Mucosa of stomach (tissue), 1 donor: ENCODE data around the gene SLC12A5.

Source experiments
- H3K27me3 ChIP-seq: one replicate; pipeline ENCODE4 v1.7.0; 2013; ENCODE audit warnings: mild to moderate bottlenecking, low read length; ENCODE audit not compliant: control insufficient read depth, insufficient read depth
- H3K36me3 ChIP-seq: one replicate; pipeline ENCODE4 v1.7.0; 2013; ENCODE audit warnings: low read length; ENCODE audit not compliant: control insufficient read depth, insufficient read depth
- H3K4me1 ChIP-seq: one replicate; pipeline ENCODE4 v1.7.0; 2013; ENCODE audit warnings: mild to moderate bottlenecking, low read length; ENCODE audit not compliant: control insufficient read depth, insufficient read depth
- H3K4me3 ChIP-seq: one replicate; pipeline ENCODE4 v1.7.0; 2013; ENCODE audit warnings: low read length
- H3K9ac ChIP-seq: one replicate; pipeline ENCODE4 v1.7.0; 2013; ENCODE audit warnings: mild to moderate bottlenecking, low read length, moderate library complexity
- H3K9me3 ChIP-seq: one replicate; pipeline ENCODE4 v1.7.0; 2013; ENCODE audit warnings: mild to moderate bottlenecking, low read length, moderate library complexity; ENCODE audit not compliant: control insufficient read depth
- donor health status: Pancreatic carcinoma.

SLC12A5 gene

DNA sequence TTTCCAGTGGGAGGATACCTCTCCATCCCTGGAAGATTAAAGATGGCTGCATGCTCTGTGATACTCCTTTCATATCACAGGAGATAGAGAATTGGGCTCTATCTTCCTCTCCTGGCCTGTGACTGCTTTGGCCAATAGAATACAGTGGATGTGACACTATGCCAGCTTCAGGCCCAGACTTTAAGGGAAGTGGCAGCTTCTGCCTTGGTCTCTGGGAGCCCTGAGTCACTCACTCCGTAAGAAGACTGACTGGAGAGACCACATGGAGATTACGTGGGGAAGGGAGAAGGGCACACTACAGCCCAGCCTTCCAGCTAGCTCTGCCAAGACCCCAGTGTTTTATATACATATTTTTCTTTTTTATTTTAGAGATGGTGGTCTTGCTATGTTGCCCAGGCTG, 30.7 kb upstream of the SLC12A5 start:
- peaks cover 6% of the 10 kb centered on the region for H3K4me1 ChIP-seq
- H3K36me3 ChIP-seq = no peaks in the 10 kb centered on the region
- peaks cover 30% of the 10 kb centered on the region for H3K27me3 ChIP-seq
- H3K9ac ChIP-seq = no peak overlapping the region
- no peaks in the 10 kb centered on the region for H3K9me3 ChIP-seq
- no peak overlapping the region for H3K4me3 ChIP-seq

DNA sequence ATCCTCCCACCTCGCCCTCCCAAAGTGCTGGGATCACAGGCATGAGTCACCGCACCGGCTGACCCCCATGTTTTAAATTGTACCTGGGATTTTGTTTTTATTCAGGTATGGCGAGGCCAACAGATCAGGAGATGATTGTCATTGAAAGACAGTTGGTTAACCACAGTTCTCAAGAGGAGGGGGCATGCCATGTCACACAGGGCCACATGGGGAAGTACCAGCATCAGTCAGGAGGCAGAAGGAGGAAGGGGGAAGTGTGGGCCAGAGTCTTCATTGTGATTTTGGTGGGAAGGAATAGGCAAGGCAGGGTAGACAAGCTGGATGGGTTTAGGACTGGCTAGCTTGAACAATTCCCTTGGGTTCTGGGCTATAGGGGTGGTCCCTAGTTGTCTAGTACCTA, 30.3 kb upstream of the SLC12A5 start:
- Histone ChIP-seq H3K4me3 (no peak overlapping the region), H3K36me3 (no peaks in the 10 kb centered on the region), H3K4me1 (peaks cover 2% of the 10 kb centered on the region), H3K9ac (no peak overlapping the region), H3K27me3 (peaks cover 30% of the 10 kb centered on the region), H3K9me3 (no peaks in the 10 kb centered on the region)

DNA sequence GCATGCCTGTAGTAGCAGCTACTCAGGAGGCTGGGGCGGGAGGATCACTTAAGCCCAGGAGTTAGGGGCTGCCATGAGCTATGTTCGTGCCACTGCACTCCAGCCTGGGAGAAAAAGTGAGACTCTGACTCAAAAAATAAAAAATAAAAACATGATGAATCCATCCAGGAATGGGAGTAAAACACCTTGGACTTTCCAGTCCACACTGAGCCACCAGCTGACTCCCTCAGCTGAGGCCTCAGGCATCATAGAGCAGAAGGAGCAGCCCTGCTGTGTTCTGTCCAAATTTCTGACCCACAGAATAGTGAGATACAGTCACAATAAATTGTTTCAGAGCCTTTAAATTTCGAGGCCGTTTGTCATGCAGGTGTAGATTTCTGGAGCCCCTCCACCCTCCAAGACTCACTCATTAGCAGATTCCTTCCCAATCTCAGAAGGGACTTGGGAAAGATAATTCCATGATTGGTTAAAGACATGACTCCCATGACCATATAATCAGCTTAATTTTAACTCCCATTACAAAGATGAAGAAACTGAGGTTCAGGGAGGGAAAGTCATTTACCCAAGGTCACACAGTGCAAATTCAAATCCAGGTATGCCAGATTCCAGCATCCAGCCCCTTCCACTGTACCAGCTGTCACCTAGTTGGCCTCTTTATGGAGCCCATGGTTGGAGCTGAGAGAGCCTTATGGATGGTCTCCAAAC, 29.3 kb upstream of the SLC12A5 start:
- Histone ChIP-seq H3K27me3 (peaks cover 30% of the 10 kb centered on the region), H3K9ac (no peak overlapping the region), H3K36me3 (no peaks in the 10 kb centered on the region), H3K4me3 (no peak overlapping the region), H3K9me3 (no peaks in the 10 kb centered on the region), H3K4me1 (no peaks in the 10 kb centered on the region)

DNA sequence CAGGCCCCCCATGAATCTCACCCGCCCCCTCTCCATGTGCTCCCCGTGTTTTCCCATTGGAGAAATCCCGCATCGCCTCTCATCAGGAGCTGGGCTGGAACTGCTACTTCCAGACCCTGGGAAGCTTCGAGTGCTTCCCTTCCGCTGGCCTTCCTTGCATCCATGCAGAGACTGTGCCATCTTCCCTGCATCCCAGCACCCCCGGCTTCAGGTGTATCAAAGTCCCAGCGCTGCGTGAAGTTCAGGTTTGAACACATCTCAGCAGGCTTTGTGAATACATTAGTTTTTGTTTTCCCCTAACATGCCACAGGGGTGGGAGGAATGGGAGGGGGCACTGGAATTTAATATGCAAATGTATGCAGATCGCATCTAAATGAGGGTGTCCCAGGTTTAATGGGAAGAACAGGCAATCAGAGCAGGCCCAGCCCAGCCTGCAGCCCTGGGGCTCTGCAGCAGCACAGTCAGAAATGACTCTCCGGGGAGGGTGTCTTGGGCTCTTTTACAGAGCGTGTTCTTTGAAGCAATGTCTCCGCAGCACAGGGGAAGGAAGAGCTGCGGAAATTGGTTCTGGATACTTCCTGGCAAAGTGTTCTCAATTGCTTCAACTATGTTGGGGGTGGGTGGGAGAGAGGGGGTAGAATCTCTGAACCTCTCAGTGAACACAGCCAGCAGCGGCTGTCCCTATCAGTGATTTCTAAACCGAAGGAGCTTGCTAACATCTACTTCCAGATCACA, 28.6 kb upstream of the SLC12A5 start:
- no peak overlapping the region for H3K9ac ChIP-seq
- H3K4me3 ChIP-seq = no peak overlapping the region
- H3K27me3 ChIP-seq = peaks cover 30% of the 10 kb centered on the region
- H3K9me3 ChIP-seq = no peaks in the 10 kb centered on the region
- H3K36me3 ChIP-seq = no peaks in the 10 kb centered on the region
- no peaks in the 10 kb centered on the region for H3K4me1 ChIP-seq

DNA sequence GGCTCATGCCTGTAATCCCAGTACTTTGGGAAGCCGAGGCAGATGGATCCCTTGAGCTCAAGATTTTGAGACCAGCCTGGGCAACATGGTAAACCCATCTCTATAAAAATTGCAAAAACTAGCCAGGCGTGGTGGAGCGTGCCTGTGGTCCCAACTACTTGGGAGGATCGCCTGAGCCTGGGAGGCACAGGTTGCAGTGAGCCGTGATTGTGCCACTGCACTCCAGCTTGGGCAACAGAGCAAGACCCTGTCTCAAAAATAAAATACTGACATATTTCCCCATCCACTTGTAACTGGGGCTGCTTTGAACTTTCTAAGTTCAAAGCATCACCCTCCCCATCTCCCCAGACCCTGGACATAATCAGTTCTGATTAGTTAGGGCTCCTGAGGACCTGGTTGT, 27.5 kb upstream of the SLC12A5 start:
- H3K27me3 ChIP-seq = peaks cover 30% of the 10 kb centered on the region
- no peaks in the 10 kb centered on the region for H3K9me3 ChIP-seq
- H3K4me1 ChIP-seq = no peaks in the 10 kb centered on the region
- no peaks in the 10 kb centered on the region for H3K36me3 ChIP-seq
- no peak overlapping the region for H3K9ac ChIP-seq
- H3K4me3 ChIP-seq = no peak overlapping the region

DNA sequence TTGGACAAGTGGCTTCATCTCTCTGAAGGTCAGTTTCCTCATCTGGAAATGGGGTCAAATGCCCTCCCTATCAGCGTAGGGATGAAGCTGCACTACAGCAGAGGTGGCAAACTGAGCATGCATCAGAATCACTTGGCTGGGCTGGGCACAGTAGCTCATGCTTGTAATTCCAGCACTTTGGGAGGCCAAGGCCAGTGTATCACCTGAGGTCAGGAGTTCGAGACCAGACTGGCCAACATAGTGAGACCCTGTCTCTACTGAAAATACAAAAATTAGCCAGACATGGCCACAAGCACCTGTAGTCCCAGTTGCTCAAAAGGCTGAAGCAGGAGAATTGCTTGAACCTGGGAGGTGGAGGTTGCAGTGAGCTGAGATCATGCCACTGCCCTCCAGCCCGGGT, 27.0 kb upstream of the SLC12A5 start:
- Histone ChIP-seq H3K36me3 (no peaks in the 10 kb centered on the region), H3K9ac (no peak overlapping the region), H3K9me3 (no peaks in the 10 kb centered on the region), H3K27me3 (peaks cover 25% of the 10 kb centered on the region), H3K4me1 (no peaks in the 10 kb centered on the region), H3K4me3 (no peak overlapping the region)

DNA sequence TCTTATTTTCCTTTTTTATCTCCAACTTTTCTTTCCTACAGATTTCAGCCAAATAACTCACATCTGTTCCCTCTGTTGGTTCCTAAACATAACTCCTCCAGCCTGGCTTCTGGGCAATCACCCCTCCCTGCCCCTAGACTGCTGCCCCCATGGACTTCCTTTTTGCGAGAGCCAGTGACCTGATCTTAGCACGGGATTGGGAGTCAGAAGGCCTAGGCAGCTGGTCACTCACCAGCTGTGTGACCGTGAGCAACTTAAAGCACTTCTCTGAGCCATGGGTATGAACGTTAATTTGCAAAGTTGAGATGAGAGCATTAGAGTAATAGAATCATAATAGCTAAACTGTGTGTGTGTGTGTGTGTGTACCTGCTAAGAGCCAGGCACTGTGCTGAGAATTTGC, 24.8 kb upstream of the SLC12A5 start:
- no peaks in the 10 kb centered on the region for H3K36me3 ChIP-seq
- no peaks in the 10 kb centered on the region for H3K4me1 ChIP-seq
- H3K9ac ChIP-seq = no peak overlapping the region
- H3K9me3 ChIP-seq = no peaks in the 10 kb centered on the region
- H3K27me3 ChIP-seq = peaks cover 25% of the 10 kb centered on the region
- no peak overlapping the region for H3K4me3 ChIP-seq

DNA sequence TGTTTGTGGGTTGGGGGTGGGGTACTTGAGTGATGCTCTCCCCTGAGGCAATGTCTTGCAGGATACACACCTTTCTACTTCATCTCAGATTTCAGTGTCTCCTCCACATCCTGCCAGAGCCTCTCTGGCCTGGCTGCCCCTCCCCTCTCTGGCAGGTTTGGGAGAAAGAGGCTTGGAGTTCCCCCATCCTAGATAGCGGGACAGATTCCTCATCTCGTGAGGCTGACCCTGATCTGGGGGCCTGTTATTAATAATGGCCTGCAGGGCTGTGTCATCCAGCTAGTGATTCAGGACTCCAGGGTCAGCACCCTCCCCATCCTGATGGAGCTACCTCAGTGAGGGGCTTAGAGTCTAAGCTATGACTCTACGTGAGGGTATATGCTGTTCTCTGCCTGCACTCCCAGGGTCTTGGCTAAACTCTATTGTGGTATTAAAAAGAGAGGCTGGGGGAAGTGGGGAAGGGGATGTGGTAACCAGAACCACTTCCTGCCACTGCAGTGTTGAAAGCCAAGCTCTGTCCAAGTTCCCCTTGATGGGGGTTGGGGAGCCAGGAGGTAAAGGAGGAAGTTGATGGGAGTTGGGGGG, 24.0 kb upstream of the SLC12A5 start:
- Histone ChIP-seq H3K9me3 (no peaks in the 10 kb centered on the region), H3K27me3 (peaks cover 29% of the 10 kb centered on the region), H3K9ac (no peak overlapping the region), H3K36me3 (no peaks in the 10 kb centered on the region), H3K4me1 (no peaks in the 10 kb centered on the region), H3K4me3 (no peak overlapping the region)

DNA sequence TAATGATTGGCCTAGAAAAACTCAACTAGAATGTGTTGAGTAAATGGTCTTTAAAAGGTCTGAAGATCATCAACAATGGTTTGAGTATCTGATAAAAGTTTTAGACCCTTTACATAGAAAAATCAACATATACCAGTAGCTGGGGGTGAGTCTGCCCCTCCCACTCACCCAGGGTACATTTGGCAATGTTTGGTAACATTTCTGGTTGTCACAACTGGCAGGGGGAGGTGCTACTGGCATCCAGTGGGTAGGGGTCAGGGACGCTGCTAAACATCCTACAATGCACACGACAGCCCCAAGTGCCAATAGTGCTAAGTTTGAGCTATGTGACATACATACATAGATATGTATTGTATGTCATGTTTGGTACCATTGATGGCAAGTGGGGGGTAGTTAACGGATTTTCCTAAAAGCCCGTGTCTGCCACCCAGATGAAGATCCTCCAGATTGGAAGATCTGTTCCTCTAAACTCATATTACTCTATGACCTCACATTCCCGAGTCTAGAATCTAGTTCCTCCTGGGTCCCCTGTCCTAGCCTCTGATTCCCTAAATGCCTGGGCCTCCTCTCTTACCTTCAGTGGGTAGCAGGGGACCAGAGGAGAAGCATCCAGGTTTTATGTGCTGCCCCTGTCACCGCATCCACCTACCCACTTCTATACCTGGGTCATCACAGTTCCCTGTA, 22.9 kb upstream of the SLC12A5 start:
- peaks cover 33% of the 10 kb centered on the region for H3K27me3 ChIP-seq
- no peaks in the 10 kb centered on the region for H3K9me3 ChIP-seq
- no peaks in the 10 kb centered on the region for H3K36me3 ChIP-seq
- no peak overlapping the region for H3K9ac ChIP-seq
- no peaks in the 10 kb centered on the region for H3K4me1 ChIP-seq
- no peak overlapping the region for H3K4me3 ChIP-seq

DNA sequence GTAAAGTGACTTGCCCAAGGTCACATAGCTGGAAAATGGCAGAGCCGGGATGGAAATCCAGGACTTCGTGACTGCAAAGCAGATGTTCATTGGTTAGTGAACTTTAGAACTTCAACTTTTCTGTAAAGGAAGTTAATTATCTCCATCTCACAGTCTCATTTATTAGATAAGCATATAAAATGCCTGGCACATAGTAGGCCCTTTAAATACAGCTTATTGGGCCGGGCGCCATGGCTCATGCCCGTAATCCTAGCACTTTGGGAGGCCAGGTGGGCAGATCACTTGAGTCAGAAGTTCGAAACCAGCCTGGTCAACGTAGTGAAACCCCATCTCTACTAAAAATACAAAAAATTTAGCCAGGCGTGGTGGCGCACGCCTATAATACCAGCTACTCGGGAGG, 22.1 kb upstream of the SLC12A5 start:
- Histone ChIP-seq H3K4me1 (peaks cover 3% of the 10 kb centered on the region), H3K36me3 (no peaks in the 10 kb centered on the region), H3K4me3 (no peak overlapping the region), H3K9ac (no peak overlapping the region), H3K9me3 (no peaks in the 10 kb centered on the region), H3K27me3 (peaks cover 41% of the 10 kb centered on the region)

DNA sequence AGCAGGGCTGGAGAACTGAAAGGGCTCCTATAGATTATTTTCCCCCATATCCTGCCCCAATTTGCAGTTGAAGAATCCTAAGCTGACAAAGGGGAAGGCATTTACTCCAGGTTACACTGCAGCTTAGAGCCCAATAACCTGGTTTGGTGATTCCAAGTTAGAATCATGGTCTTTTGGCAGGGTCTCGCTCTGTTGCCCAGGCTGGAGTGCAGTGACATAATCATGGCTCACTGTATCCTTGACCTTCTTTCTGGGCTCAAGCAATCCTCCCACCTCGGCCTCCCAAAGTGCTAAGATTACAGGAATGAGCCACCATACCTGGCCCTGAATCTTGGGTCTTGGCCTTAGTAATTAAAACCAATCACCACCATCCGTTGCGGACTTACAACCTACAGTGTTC, 21.3 kb upstream of the SLC12A5 start:
- Histone ChIP-seq H3K9ac (no peak overlapping the region), H3K27me3 (peaks cover 48% of the 10 kb centered on the region), H3K36me3 (no peaks in the 10 kb centered on the region), H3K9me3 (no peaks in the 10 kb centered on the region), H3K4me3 (no peak overlapping the region), H3K4me1 (peaks cover 6% of the 10 kb centered on the region)

DNA sequence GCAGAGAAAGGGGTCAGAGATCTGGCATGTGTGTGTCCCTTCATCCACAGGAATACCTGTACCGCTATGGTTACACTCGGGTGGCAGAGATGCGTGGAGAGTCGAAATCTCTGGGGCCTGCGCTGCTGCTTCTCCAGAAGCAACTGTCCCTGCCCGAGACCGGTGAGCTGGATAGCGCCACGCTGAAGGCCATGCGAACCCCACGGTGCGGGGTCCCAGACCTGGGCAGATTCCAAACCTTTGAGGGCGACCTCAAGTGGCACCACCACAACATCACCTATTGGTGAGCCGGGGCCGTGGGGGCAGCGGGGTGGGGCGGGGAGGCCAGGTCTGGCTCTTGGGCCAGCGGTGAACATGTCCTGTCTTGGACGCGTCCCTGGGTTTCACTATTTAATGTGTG, 19.2 kb upstream of the SLC12A5 start:
- Histone ChIP-seq H3K27me3 (peaks cover 66% of the 10 kb centered on the region), H3K9me3 (no peaks in the 10 kb centered on the region), H3K4me1 (peaks cover 10% of the 10 kb centered on the region), H3K9ac (no peak overlapping the region), H3K4me3 (no peak overlapping the region), H3K36me3 (no peaks in the 10 kb centered on the region)
